ENCODE results near the gene RPL29.
A peak's percentile ranks its signal among the peaks of the same experiment; 100 is the strongest.

RPL29 gene

DNA sequence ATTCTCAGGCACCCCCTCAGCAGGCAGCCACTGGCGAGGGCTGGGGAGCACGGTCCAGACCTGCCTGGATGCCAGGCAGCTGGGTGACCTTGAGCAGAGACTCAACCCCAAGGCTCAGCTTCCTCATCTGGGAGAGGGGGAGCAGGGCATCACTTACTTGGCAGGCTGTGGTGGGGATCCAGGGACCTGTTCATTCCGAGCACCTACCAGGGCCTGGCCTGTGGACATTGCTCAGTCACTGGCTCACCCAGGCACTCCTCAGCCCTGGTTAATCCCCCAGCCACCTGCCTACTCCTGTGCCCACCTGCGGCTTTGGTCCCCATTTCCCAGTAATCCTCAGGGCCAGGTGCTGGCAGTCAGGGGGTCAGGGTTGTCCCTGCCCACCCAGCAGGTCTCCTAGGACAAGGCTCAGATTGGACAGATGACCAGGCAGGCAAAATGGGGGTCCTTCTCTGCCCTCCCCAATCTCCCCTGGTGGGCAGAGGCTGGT is 9.3 kb upstream of the RPL29 start:
- H3K27me3 ChIP-seq (ENCODE audit: insufficient read depth, poor library complexity, severe bottlenecking) = no peaks in the 10 kb centered on the region
- H3K27ac ChIP-seq (ENCODE audit: poor library complexity, severe bottlenecking) = peak overlapping the region; percentile 14
- no peaks in the 10 kb centered on the region for H3K36me3 ChIP-seq (ENCODE audit: low read depth)
- H3K4me3 ChIP-seq (ENCODE audit: severe bottlenecking) = no peak overlapping the region
- H3K4me1 ChIP-seq (ENCODE audit: insufficient read depth, poor library complexity, severe bottlenecking) = no peaks in the 10 kb centered on the region
- DNase-seq (ENCODE audit: low spot score) = no peak
- no peaks in the 10 kb centered on the region for H3K9me3 ChIP-seq (ENCODE audit: severe bottlenecking)
- TF ChIP-seq, protein P1, sequence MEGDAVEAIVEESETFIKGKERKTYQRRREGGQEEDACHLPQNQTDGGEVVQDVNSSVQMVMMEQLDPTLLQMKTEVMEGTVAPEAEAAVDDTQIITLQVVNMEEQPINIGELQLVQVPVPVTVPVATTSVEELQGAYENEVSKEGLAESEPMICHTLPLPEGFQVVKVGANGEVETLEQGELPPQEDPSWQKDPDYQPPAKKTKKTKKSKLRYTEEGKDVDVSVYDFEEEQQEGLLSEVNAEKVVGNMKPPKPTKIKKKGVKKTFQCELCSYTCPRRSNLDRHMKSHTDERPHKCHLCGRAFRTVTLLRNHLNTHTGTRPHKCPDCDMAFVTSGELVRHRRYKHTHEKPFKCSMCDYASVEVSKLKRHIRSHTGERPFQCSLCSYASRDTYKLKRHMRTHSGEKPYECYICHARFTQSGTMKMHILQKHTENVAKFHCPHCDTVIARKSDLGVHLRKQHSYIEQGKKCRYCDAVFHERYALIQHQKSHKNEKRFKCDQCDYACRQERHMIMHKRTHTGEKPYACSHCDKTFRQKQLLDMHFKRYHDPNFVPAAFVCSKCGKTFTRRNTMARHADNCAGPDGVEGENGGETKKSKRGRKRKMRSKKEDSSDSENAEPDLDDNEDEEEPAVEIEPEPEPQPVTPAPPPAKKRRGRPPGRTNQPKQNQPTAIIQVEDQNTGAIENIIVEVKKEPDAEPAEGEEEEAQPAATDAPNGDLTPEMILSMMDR (IDR thresholded peaks at IDR 0.05; ENCODE audit: poor library complexity, severe bottlenecking) = no peak
- no peak for ATAC-seq (ENCODE audit: low read depth)

DNA sequence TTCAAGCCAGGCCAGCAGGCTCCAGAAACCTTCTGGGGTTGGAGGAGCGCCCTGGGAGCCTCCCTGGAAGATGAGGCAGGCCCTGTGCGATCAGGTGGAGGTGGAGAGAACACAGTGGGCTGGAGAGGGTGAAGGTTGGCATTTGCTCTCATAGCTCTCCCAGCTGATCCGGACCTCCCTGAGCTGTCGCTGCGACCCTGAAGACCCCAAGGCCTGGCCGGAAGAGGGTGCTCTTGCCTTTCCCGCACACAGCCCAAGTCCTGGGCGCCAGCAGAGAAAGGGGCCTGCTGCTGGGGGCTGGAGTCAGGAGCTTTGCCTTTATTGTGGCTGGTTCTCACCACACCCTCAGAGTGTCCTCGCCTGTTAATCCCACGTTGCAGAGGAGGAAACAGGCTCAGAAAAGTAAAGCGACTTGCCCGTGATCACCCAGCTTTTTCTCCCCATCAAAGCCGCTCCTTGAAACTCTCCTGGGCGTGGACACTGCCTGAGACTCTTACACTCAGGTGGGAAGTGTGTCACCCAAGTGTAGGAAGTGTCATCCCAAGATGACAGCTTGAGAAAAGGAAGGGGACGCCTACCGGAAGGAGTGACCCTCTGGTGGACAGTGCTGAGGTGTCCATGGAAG is 8.6 kb upstream of the RPL29 start:
- Histone ChIP-seq H3K27me3 (ENCODE audit: insufficient read depth, poor library complexity, severe bottlenecking) (no peaks in the 10 kb centered on the region), H3K4me1 (ENCODE audit: insufficient read depth, poor library complexity, severe bottlenecking) (no peaks in the 10 kb centered on the region), H3K36me3 (ENCODE audit: low read depth) (no peaks in the 10 kb centered on the region), H3K4me3 (ENCODE audit: severe bottlenecking) (no peak overlapping the region), H3K9me3 (ENCODE audit: severe bottlenecking) (no peaks in the 10 kb centered on the region), H3K27ac (ENCODE audit: poor library complexity, severe bottlenecking) (no peak overlapping the region)
- TF ChIP-seq, protein P1 (IDR thresholded peaks at IDR 0.05; ENCODE audit: poor library complexity, severe bottlenecking) = peak; percentile 40
- no peak for ATAC-seq (ENCODE audit: low read depth)
- DNase-seq (ENCODE audit: low spot score) = no peak

DNA sequence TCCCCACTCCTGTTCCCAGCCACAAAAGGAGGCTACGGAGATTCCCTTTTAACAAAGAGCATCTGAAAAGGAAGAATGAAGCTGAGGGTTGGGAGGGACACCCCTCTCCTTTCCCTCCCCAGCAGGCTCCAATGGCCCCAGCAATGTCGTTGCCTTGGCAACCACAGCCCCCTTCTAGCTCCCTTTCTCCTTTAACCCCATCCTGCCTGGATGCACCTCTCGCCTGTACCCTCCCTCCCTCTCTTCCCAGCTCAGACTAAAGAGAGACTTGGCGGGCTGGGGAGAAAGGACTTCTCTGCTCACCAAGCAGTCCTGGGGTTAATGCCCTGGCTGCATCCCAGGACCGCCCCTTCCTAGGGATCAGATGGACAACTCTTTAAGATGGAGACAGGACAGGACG is 7.1 kb upstream of the RPL29 start:
- Histone ChIP-seq H3K4me1 (ENCODE audit: insufficient read depth, poor library complexity, severe bottlenecking) (peaks cover 7% of the 10 kb centered on the region), H3K9me3 (ENCODE audit: severe bottlenecking) (no peaks in the 10 kb centered on the region), H3K27me3 (ENCODE audit: insufficient read depth, poor library complexity, severe bottlenecking) (no peaks in the 10 kb centered on the region), H3K36me3 (ENCODE audit: low read depth) (no peaks in the 10 kb centered on the region), H3K27ac (ENCODE audit: poor library complexity, severe bottlenecking) (no peak overlapping the region), H3K4me3 (ENCODE audit: severe bottlenecking) (no peak overlapping the region)
- ATAC-seq (ENCODE audit: low read depth) (no peak), DNase-seq (ENCODE audit: low spot score) (no peak)
- TF ChIP-seq, protein P1 (IDR thresholded peaks at IDR 0.05; ENCODE audit: poor library complexity, severe bottlenecking) = no peak

DNA sequence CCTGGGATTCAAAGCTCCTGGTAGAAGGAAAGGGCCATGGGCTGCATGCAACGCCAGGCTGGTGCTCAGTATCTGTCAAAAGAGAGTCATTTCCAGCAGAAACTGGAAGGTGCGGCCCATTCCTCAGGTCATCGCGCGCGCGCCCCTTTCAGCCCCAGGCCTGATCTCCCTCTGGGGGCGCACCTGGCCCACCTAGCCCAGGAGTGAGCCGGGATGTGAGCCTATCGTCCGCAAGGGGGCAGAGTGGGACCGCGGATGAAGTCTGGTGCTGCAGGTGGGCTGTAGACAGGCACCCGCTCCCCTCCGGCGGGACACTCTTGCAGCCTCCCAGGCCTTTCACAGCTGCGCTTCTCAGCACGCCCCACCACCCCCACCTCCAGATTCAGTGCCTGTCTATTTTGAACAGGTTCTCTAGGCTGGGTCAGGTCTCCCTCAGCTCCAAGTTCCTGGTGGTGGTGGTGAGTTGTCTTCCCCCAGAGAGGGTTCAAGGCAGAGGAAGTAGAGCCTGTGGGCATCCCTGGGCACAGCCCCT is 5.8 kb upstream of the RPL29 start:
- Histone ChIP-seq H3K4me3 (ENCODE audit: severe bottlenecking) (no peak overlapping the region), H3K27me3 (ENCODE audit: insufficient read depth, poor library complexity, severe bottlenecking) (no peaks in the 10 kb centered on the region), H3K27ac (ENCODE audit: poor library complexity, severe bottlenecking) (no peak overlapping the region), H3K36me3 (ENCODE audit: low read depth) (no peaks in the 10 kb centered on the region), H3K9me3 (ENCODE audit: severe bottlenecking) (no peaks in the 10 kb centered on the region), H3K4me1 (ENCODE audit: insufficient read depth, poor library complexity, severe bottlenecking) (peaks cover 10% of the 10 kb centered on the region)
- TF ChIP-seq, protein P1 (IDR thresholded peaks at IDR 0.05; ENCODE audit: poor library complexity, severe bottlenecking) = peak; percentile 95
- peak; percentile 82 for ATAC-seq (ENCODE audit: low read depth)
- DNase-seq (ENCODE audit: low spot score) = no peak

DNA sequence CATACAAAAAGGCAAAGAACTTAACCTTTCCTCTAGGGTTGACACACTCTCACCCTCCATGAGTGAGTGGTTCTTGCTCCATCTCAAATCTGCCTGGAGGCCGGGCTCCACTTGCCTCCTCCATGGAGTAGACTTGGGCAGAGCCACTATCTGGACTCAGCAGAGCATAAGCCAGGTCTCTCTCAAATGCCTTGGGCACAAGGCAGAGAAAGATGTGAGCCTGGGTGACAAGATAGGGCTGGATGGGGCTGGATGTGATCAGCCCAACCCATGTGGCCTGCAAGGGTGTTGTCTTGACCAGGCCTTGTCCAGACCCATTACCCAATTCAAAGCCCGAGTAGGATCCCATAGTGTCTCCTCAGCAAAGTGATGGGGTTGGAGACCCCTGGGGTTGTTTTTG is 4.2 kb upstream of the RPL29 start:
- no peaks in the 10 kb centered on the region for H3K27me3 ChIP-seq (ENCODE audit: insufficient read depth, poor library complexity, severe bottlenecking)
- TF ChIP-seq, protein P1 (IDR thresholded peaks at IDR 0.05; ENCODE audit: poor library complexity, severe bottlenecking) = no peak
- no peaks in the 10 kb centered on the region for H3K9me3 ChIP-seq (ENCODE audit: severe bottlenecking)
- H3K27ac ChIP-seq (ENCODE audit: poor library complexity, severe bottlenecking) = no peak overlapping the region
- DNase-seq (ENCODE audit: low spot score) = no peak
- ATAC-seq (ENCODE audit: low read depth) = no peak
- H3K36me3 ChIP-seq (ENCODE audit: low read depth) = peaks cover 6% of the 10 kb centered on the region
- H3K4me3 ChIP-seq (ENCODE audit: severe bottlenecking) = no peak overlapping the region
- H3K4me1 ChIP-seq (ENCODE audit: insufficient read depth, poor library complexity, severe bottlenecking) = peaks cover 10% of the 10 kb centered on the region
